Left lobe of liver (tissue), 2 donors: ENCODE results near the gene SH2D4B. TPM values are rescaled to one million over a fixed set of nuclear protein-coding genes. Genes with fewer than 3 reads are reported as not detected.
A peak's percentile ranks its signal among the peaks of the same experiment; 100 is the strongest.
"Not testable (repeated sequence)": the region's sequence is repeated elsewhere in the genome, so short reads cannot be mapped to it uniquely, and the experiment has no call there.

Source experiments
- ATAC-seq: fragments of 200-7000 bp; cut with Tn5 transposase; one replicate; pipeline ENCODE4 v1.9.1; 2020; ENCODE audit warnings: mild to moderate bottlenecking, moderate library complexity
- DNase-seq: peaks from one replicate; pipeline ENCODE4 v3.0.0-alpha.2; 2020; ENCODE audit warnings: low spot score
- total RNA-seq: library from RNA; stranded (reverse); gene quantifications from one replicate; pipeline ENCODE4 v1.2.1, GENCODE V29; 2021
- donor health status: DM: no; HTN: no; CAD: no; lungs with moderate emphysema.
- donor health status: DM: no; HTN: yes; CAD: no.

Gene SH2D4B
- total RNA-seq, 1 donor from 2014 or later: not detected

- ATAC-seq (no peak), DNase-seq (peak; percentile 24)
These were observed 3.5 kb downstream of the SH2D4B start for GRCh38 chr10:80540981-80541750.

- DNase-seq (peak; percentile 18), ATAC-seq (no peak)
These were observed 4.4 kb downstream of the SH2D4B start for GRCh38 chr10:80542053-80542452.

GRCh38 chr10:80542652-80543318 is 5.1 kb downstream of the SH2D4B start:
- DNase-seq (peak; percentile 24), ATAC-seq (no peak)

GRCh38 chr10:80543319-80543672 is 5.6 kb downstream of the SH2D4B start:
- peak; percentile 26 for DNase-seq
- not testable (repeated sequence) for ATAC-seq

GRCh38 chr10:80544316-80544953 is 6.7 kb downstream of the SH2D4B start:
- ATAC-seq: no peak
- DNase-seq: peak; percentile 38

- DNase-seq: no peak
- no peak for ATAC-seq
These were observed 7.7 kb downstream of the SH2D4B start for GRCh38 chr10:80545258-80545881.

- DNase-seq (peak; percentile 79), ATAC-seq (peak; percentile 100)
These were observed 14.5 kb downstream of the SH2D4B start for GRCh38 chr10:80552151-80552646.

- no peak for DNase-seq
- no peak for ATAC-seq
These were observed 15.7 kb downstream of the SH2D4B start for GRCh38 chr10:80553436-80553835.

GRCh38 chr10:80554050-80554449 is 16.3 kb downstream of the SH2D4B start:
- ATAC-seq (no peak), DNase-seq (no peak)

- DNase-seq (no peak), ATAC-seq (no peak)
These were observed 17.7 kb downstream of the SH2D4B start for GRCh38 chr10:80555415-80555814.

GRCh38 chr10:80561950-80562349 is 24.2 kb downstream of the SH2D4B start:
- no peak for ATAC-seq

GRCh38 chr10:80567292-80567691 is 29.6 kb downstream of the SH2D4B start:
- ATAC-seq (peak; percentile 19), DNase-seq (no peak)

More at GRCh38 chr10:80561950-80562349, 24.2 kb downstream of the SH2D4B start:
- no peak for DNase-seq

GRCh38 chr10:80569131-80569895 is 31.6 kb downstream of the SH2D4B start:
- DNase-seq: no peak

GRCh38 chr10:80571352-80571751 is 33.6 kb downstream of the SH2D4B start:
- DNase-seq (no peak), ATAC-seq (no peak)

More at GRCh38 chr10:80569131-80569895, 31.6 kb downstream of the SH2D4B start:
- ATAC-seq: no peak

- no peak for ATAC-seq
- DNase-seq: no peak
These were observed 41.6 kb downstream of the SH2D4B start for GRCh38 chr10:80579181-80579763.

GRCh38 chr10:80579849-80580637 is 42.3 kb downstream of the SH2D4B start:
- no peak for ATAC-seq
- DNase-seq: no peak

- DNase-seq (no peak), ATAC-seq (no peak)
These were observed 43.2 kb downstream of the SH2D4B start for GRCh38 chr10:80580638-80581468.

- ATAC-seq (no peak), DNase-seq (no peak)
These were observed 43.8 kb downstream of the SH2D4B start for GRCh38 chr10:80581469-80581835.
